OCI-LY7 (cell line): ENCODE measurements around the gene LONRF3.

Experiments used
- CTCF ChIP-seq: fragments of 200-600 bp; sonication (generic); conservative IDR thresholded peaks from 2 replicates; pipeline ENCODE4 v1.5.1; 2014; ENCODE audit warnings: mild to moderate bottlenecking, antibody characterized with exemption, low read length, moderate library complexity, mixed read lengths
- EZH2phosphoT487 ChIP-seq: fragments of 200-600 bp; sonication (generic); IDR thresholded peaks from 2 replicates; pipeline ENCODE4 v1.6.1; 2018; ENCODE audit warnings: low read depth, borderline replicate concordance, mild to moderate bottlenecking, mixed run types, antibody characterized with exemption, low read length, moderate library complexity, mixed read lengths

- TF ChIP-seq CTCF (peak; percentile 76), EZH2phosphoT487 (no peak)
Observed at GRCh38 chrX:119008110-119008744, 33.8 kb downstream of the LONRF3 start.
